HCT116 (cell line): ENCODE results near the gene TRPV4. TPM values are rescaled to one million over a fixed set of nuclear protein-coding genes. Genes with fewer than 3 reads are reported as not detected.

Experiments used
- ATAC-seq: fragments of 200-7000 bp; cut with Tn5 transposase; 2 replicates; pipeline ENCODE4 v1.9.1; 2020; ENCODE audit warnings: mild to moderate bottlenecking, moderate library complexity
- BruUV-seq: library from RNA; stranded (reverse); fragments of 400-500 nt; replicated peaks from 2 replicates; lab custom pipeline; 2021; lab: Mats Ljungman, UMichigan
- CTCF ChIA-PET: fragments of 300-600 bp; sonication (Branson Sonifier 250); formaldehyde crosslinking; loops from one replicate; lab custom pipeline; 2021; ENCODE audit warnings: antibody characterized with exemption; lab: Charles Lee
- POLR2A ChIA-PET: fragments of 300-600, 350-600 bp; sonication (Branson Sonifier 250); formaldehyde crosslinking; loops from one replicate; lab custom pipeline; 2021; ENCODE audit warnings: antibody characterized with exemption; lab: Charles Lee
- RAD21 ChIA-PET, 2 experiments: fragments of 300-600 bp; sonication (Branson Sonifier 250); formaldehyde crosslinking; loops; one replicate each; lab custom pipeline; 2023; ENCODE audit warnings: low total read pairs in 2 of 2; ENCODE audit not compliant: uncharacterized antibody in 2 of 2, unreplicated experiment in 2 of 2, low non-redundant PET in 1 of 2; lab: Charles Lee
- DNase-seq: peaks from one replicate; pipeline ENCODE4 v3.0.0-alpha.2; 2010; ENCODE audit warnings: low read depth, low spot score
- H2AFZ ChIP-seq: fragments of 200-600 bp; shearing (Covaris generic), sonication (generic); 2 replicates; pipeline ENCODE4 v1.6.1; 2017; ENCODE audit warnings: low read depth, mixed run types, mixed read lengths, antibody characterized with exemption, low read length; ENCODE audit not compliant: poor library complexity, severe bottlenecking
- H3K27ac ChIP-seq: 2 replicates; pipeline ENCODE4 v1.5.1; 2012; ENCODE audit warnings: low read depth, low read length
- H3K27me3 ChIP-seq: fragments of 200-600 bp; sonication (generic); 2 replicates; pipeline ENCODE4 v1.6.1; 2016; ENCODE audit warnings: mixed run types, low read length, mixed read lengths; ENCODE audit not compliant: insufficient read depth
- H3K36me3 ChIP-seq, 2 experiments: fragments of 200-500 bp in 1 of 2; fragments of 200-600 bp in 1 of 2; sonication (Bioruptor generic) in 1 of 2; sonication (generic) in 1 of 2; 2 replicates each; pipeline versions ENCODE4 v1.5.1 to v1.6.1; 2014 to 2016; ENCODE audit warnings: low read length in 2 of 2, inconsistent platforms in 1 of 2, mixed read lengths in 1 of 2, mixed run types in 1 of 2; ENCODE audit not compliant: insufficient read depth in 2 of 2, control insufficient read depth in 1 of 2
- H3K4me1 ChIP-seq, 2 experiments: fragments of 200-600 bp in 1 of 2; sonication (generic) in 1 of 2; 2 replicates each; pipeline versions ENCODE4 v1.5.1 to v1.6.1; 2012 to 2017; ENCODE audit warnings: low read length in 2 of 2, inconsistent platforms in 1 of 2, mild to moderate bottlenecking in 1 of 2, mixed read lengths in 1 of 2, mixed run types in 1 of 2, moderate library complexity in 1 of 2; ENCODE audit not compliant: insufficient read depth in 2 of 2, control insufficient read depth in 1 of 2
- H3K4me2 ChIP-seq: fragments of 200-600 bp; sonication (generic); 2 replicates; pipeline ENCODE4 v1.6.1; 2017; ENCODE audit warnings: mixed run types, low read length, mixed read lengths
- H3K4me3 ChIP-seq, 2 experiments: fragments of 200-600 bp in 1 of 2; sonication (generic) in 1 of 2; replicated peaks in 1 of 2; 2 replicates each; pipeline ENCODE4 v1.5.1; 2011 to 2016; ENCODE audit warnings: low read length in 2 of 2, control low read depth in 1 of 2, low read depth in 1 of 2, mild to moderate bottlenecking in 1 of 2, mixed read lengths in 1 of 2, mixed run types in 1 of 2
- H3K79me2 ChIP-seq: fragments of 200-600 bp; sonication (generic); 2 replicates; pipeline ENCODE4 v1.6.1; 2017; ENCODE audit warnings: mild to moderate bottlenecking, mixed run types, low read length, moderate library complexity, mixed read lengths; ENCODE audit not compliant: insufficient read depth
- H3K9ac ChIP-seq: fragments of 200-600 bp; sonication (generic); 2 replicates; pipeline ENCODE4 v1.6.1; 2016; ENCODE audit warnings: low read length, mixed read lengths
- H3K9me2 ChIP-seq: fragments of 200-600 bp; sonication (generic), shearing (Covaris generic); 2 replicates; pipeline ENCODE4 v1.6.1; 2017; ENCODE audit warnings: mixed run types, mild to moderate bottlenecking, moderate library complexity; ENCODE audit not compliant: insufficient read depth
- H3K9me3 ChIP-seq, 2 experiments: fragments of 200-500 bp in 1 of 2; fragments of 200-600 bp in 1 of 2; sonication (Bioruptor generic) in 1 of 2; sonication (generic) in 1 of 2; 2 replicates each; pipeline ENCODE4 v1.6.1; 2014 to 2017; ENCODE audit warnings: low read length in 2 of 2, mixed read lengths in 2 of 2, inconsistent platforms in 1 of 2, low read depth in 1 of 2, mild to moderate bottlenecking in 1 of 2, mixed run types in 1 of 2, moderate library complexity in 1 of 2; ENCODE audit not compliant: control insufficient read depth in 1 of 2, insufficient read depth in 1 of 2
- H4K20me1 ChIP-seq: fragments of 200-600 bp; sonication (generic), shearing (Covaris generic); 2 replicates; pipeline ENCODE4 v1.6.1; 2017; ENCODE audit warnings: mixed run types, mild to moderate bottlenecking, moderate library complexity; ENCODE audit not compliant: insufficient read depth
- CEBPB ChIP-seq: IDR thresholded peaks from 2 replicates; pipeline ENCODE4 v1.6.1; 2012; ENCODE audit warnings: low read depth
- CTCF ChIP-seq, 3 experiments: fragments of 200-600 bp in 1 of 3; sonication (generic) in 1 of 3; IDR thresholded peaks in 2 of 3; conservative IDR thresholded peaks in 1 of 3; 2 replicates each; pipeline ENCODE4 v1.5.1; 2012 to 2017; ENCODE audit warnings: low read depth in 2 of 3, low read length in 2 of 3, antibody characterized with exemption in 1 of 3, borderline replicate concordance in 1 of 3, control low read depth in 1 of 3, mild to moderate bottlenecking in 1 of 3, mixed read lengths in 1 of 3, mixed run types in 1 of 3, moderate library complexity in 1 of 3; ENCODE audit not compliant: insufficient read depth in 1 of 3
- ELF1 ChIP-seq: IDR thresholded peaks from 2 replicates; pipeline ENCODE4 v1.6.1; 2012; ENCODE audit warnings: low read depth, borderline replicate concordance
- FOSL1 ChIP-seq: IDR thresholded peaks from 2 replicates; pipeline ENCODE4 v1.6.1; 2012; ENCODE audit warnings: low read depth
- POLR2A ChIP-seq: IDR thresholded peaks from 2 replicates; pipeline ENCODE4 v1.7.0; 2011; ENCODE audit warnings: borderline replicate concordance; ENCODE audit not compliant: insufficient read depth, insufficient read length; ENCODE audit errors: extremely low read depth
- SIN3A ChIP-seq: IDR thresholded peaks from 2 replicates; pipeline ENCODE4 v1.6.1; 2012; ENCODE audit warnings: low read depth
- SP1 ChIP-seq: IDR thresholded peaks from 2 replicates; pipeline ENCODE4 v1.6.1; 2012; ENCODE audit warnings: low read depth
- ZBTB33 ChIP-seq: IDR thresholded peaks from 2 replicates; pipeline ENCODE4 v1.6.1; 2011; ENCODE audit warnings: mild to moderate bottlenecking, low read length, moderate library complexity; ENCODE audit not compliant: insufficient replicate concordance; ENCODE audit errors: extremely low read depth
- ZFX ChIP-seq: fragments of 450-650 bp; IDR thresholded peaks from 2 replicates; pipeline ENCODE4 v1.6.1; 2017
- intact Hi-C: fragments of 100-400 bp; cut with micrococcal nuclease; formaldehyde crosslinking; loops from 2 replicates; pipeline ENCODE4 v1.10.0; 2022
- total RNA-seq: library from RNA; stranded (reverse); gene quantifications from one replicate; pipeline ENCODE4 v1.2.1, GENCODE V29; 2021; ENCODE audit not compliant: unreplicated experiment

The TRPV4 gene
- total RNA-seq, 1 experiment from 2014 or later: 0.54 TPM

GRCh38 chr12:109737126-109737525, 96.1 kb downstream of the TRPV4 start:
- no peak overlapping the region for H3K27ac ChIP-seq

More at GRCh38 chr12:109737126-109737525, 96.1 kb downstream of the TRPV4 start:
- no peaks in the 10 kb centered on the region for H3K27me3 ChIP-seq
- no peak overlapping the region for H3K4me2 ChIP-seq
- H4K20me1 ChIP-seq: no peaks in the 10 kb centered on the region
- BruUV-seq: no TSS peak
- H3K9me2 ChIP-seq: no peaks in the 10 kb centered on the region
- H2AFZ ChIP-seq: no peak overlapping the region
- no peaks in the 10 kb centered on the region for H3K79me2 ChIP-seq
- H3K9me3 ChIP-seq: no peaks in the 10 kb centered on the region
- no peak overlapping the region for H3K4me3 ChIP-seq
- ChIA-PET POLR2A (no interaction called here), RAD21 (no interaction called here), CTCF (no interaction called here)
- no peaks in the 10 kb centered on the region for H3K4me1 ChIP-seq
- DNase-seq (no peak), ATAC-seq (no peak)
- TF ChIP-seq CTCF (IDR thresholded peaks at IDR 0.05 in 2 of 3, conservative IDR thresholded peaks at IDR 0.05 in 1 of 3; ENCODE audit: borderline replicate concordance in 1 of 3, insufficient read depth in 1 of 3, low read depth in 2 of 3, low read length in 2 of 3) (no peak), SIN3A (no peak), ZBTB33 (no peak), SP1 (no peak), POLR2A (no peak), FOSL1 (no peak), ZFX (no peak), CEBPB (no peak), ELF1 (no peak)
- intact Hi-C loops: no loop called here
- H3K36me3 ChIP-seq: no peaks in the 10 kb centered on the region
- no peak overlapping the region for H3K9ac ChIP-seq
